H1 (cell line): ENCODE measurements around the gene XPOT. TPM values are rescaled to one million over a fixed set of nuclear protein-coding genes. Genes with fewer than 3 reads are reported as not detected.

Experiments
- CTCF ChIA-PET: fragments of 300-600 bp; sonication (Branson Sonifier 250); formaldehyde crosslinking; loops from one replicate; lab custom pipeline; 2021; ENCODE audit not compliant: partially characterized antibody; lab: Charles Lee
- POLR2A ChIA-PET: fragments of 300-600 bp; sonication (Branson Sonifier 250); formaldehyde crosslinking; loops from one replicate; lab custom pipeline; 2021; ENCODE audit warnings: inconsistent platforms; ENCODE audit not compliant: partially characterized antibody; lab: Charles Lee
- DNase-seq, 2 experiments: peaks; one replicate each; pipeline versions ENCODE4 v3.0.0 to v3.0.0-alpha.2; 2010 to 2022; ENCODE audit warnings: low spot score in 2 of 2, low read depth in 1 of 2, mixed read lengths in 1 of 2
- FAIRE-seq: peaks from 2 replicates; lab custom pipeline; 2011; peaks lifted over from hg19 to GRCh38; lab: Jason Lieb, UNC
- H2AFZ ChIP-seq: 2 replicates; pipeline ENCODE4 v1.8.1; 2012; ENCODE audit warnings: low read length, inconsistent platforms
- H2AK5ac ChIP-seq: 2 replicates; pipeline ENCODE4 v1.6.1; 2013; ENCODE audit warnings: low read depth, low read length
- H2BK120ac ChIP-seq: replicated peaks from 2 replicates; pipeline ENCODE3; 2013; ENCODE audit warnings: low read depth, low read length, inconsistent platforms
- H2BK12ac ChIP-seq: 2 replicates; pipeline ENCODE4 v1.6.1; 2013; ENCODE audit warnings: low read depth, low read length
- H2BK15ac ChIP-seq: 2 replicates; pipeline ENCODE4 v1.6.1; 2013; ENCODE audit warnings: low read length
- H2BK20ac ChIP-seq: 2 replicates; pipeline ENCODE4 v1.6.1; 2013; ENCODE audit warnings: low read length
- H2BK5ac ChIP-seq: 2 replicates; pipeline ENCODE4 v1.6.1; 2013; ENCODE audit warnings: low read depth, low read length
- H3K14ac ChIP-seq: 2 replicates; pipeline ENCODE4 v1.6.1; 2013; ENCODE audit warnings: inconsistent platforms; ENCODE audit not compliant: insufficient read length
- H3K18ac ChIP-seq: 2 replicates; pipeline ENCODE4 v1.6.1; 2013; ENCODE audit warnings: low read length; ENCODE audit errors: extremely low read depth
- H3K23ac ChIP-seq: 2 replicates; pipeline ENCODE4 v1.6.1; 2013; ENCODE audit warnings: inconsistent platforms; ENCODE audit not compliant: insufficient read length
- H3K23me2 ChIP-seq: 2 replicates; pipeline ENCODE4 v1.6.1; 2013; ENCODE audit warnings: low read depth, low read length
- H3K27ac ChIP-seq: 2 replicates; pipeline ENCODE4 v1.6.1; 2011; ENCODE audit warnings: low read depth, low read length, inconsistent platforms
- H3K27me3 ChIP-seq, 4 experiments: replicated peaks in 1 of 4; 1 replicate in 1 of 4; 2 replicates in 3 of 4; pipeline versions ENCODE4 v1.6.1 to v1.8.1; 2011 to 2013; ENCODE audit warnings: low read length in 3 of 4, mild to moderate bottlenecking in 3 of 4, inconsistent platforms in 2 of 4, mixed read lengths in 2 of 4, moderate library complexity in 1 of 4; ENCODE audit not compliant: control insufficient read depth in 3 of 4, insufficient read depth in 3 of 4; ENCODE audit errors: extremely low read depth in 1 of 4
- H3K36me3 ChIP-seq, 4 experiments: 2 replicates each; pipeline versions ENCODE4 v1.6.1 to v1.8.1; 2011 to 2013; ENCODE audit warnings: mild to moderate bottlenecking in 4 of 4, low read length in 3 of 4, moderate library complexity in 2 of 4, control low read depth in 1 of 4, inconsistent platforms in 1 of 4; ENCODE audit not compliant: insufficient read depth in 4 of 4, control insufficient read depth in 2 of 4
- H3K4ac ChIP-seq: replicated peaks from 2 replicates; pipeline ENCODE3; 2013; ENCODE audit warnings: low read length, low read depth, mixed read lengths, inconsistent platforms; ENCODE audit not compliant: insufficient read length
- H3K4me1 ChIP-seq, 4 experiments: replicated peaks in 1 of 4; 1 replicate in 1 of 4; 2 replicates in 3 of 4; pipeline versions ENCODE4 v1.6.1 to v1.8.1; 2011 to 2013; ENCODE audit warnings: low read length in 3 of 4, inconsistent platforms in 2 of 4, mixed read lengths in 1 of 4; ENCODE audit not compliant: insufficient read depth in 4 of 4, control insufficient read depth in 3 of 4
- H3K4me2 ChIP-seq, 2 experiments: 2 replicates each; pipeline versions ENCODE4 v1.6.1 to v1.8.1; 2011 to 2013; ENCODE audit warnings: low read depth in 2 of 2, low read length in 2 of 2, control low read depth in 1 of 2, inconsistent platforms in 1 of 2, mild to moderate bottlenecking in 1 of 2; ENCODE audit not compliant: insufficient read depth in 1 of 2
- H3K4me3 ChIP-seq, 4 experiments: fragments of 200-600, 300-600 bp in 1 of 4; sonication (generic), shearing (Covaris generic), sonication (Bioruptor Twin) in 1 of 4; 2 replicates each; pipeline versions ENCODE4 v1.5.1 to v1.8.1; 2011 to 2016; ENCODE audit warnings: low read length in 4 of 4, low read depth in 3 of 4, control low read depth in 2 of 4, inconsistent platforms in 2 of 4, mild to moderate bottlenecking in 2 of 4, mixed read lengths in 1 of 4, moderate library complexity in 1 of 4; ENCODE audit not compliant: insufficient read depth in 2 of 4; ENCODE audit errors: extremely low read depth in 1 of 4
- H3K56ac ChIP-seq: replicated peaks from 2 replicates; pipeline ENCODE3; 2013; ENCODE audit warnings: low read depth, mild to moderate bottlenecking, mixed read lengths, low read length, inconsistent platforms; ENCODE audit not compliant: insufficient read length
- H3K79me1 ChIP-seq: 2 replicates; pipeline ENCODE4 v1.6.1; 2013; ENCODE audit warnings: low read depth, low read length, control low read depth
- H3K79me2 ChIP-seq, 2 experiments: 2 replicates each; pipeline versions ENCODE4 v1.6.1 to v1.8.1; 2012 to 2013; ENCODE audit warnings: low read length in 2 of 2, mild to moderate bottlenecking in 2 of 2, inconsistent platforms in 1 of 2; ENCODE audit not compliant: insufficient read depth in 2 of 2, control insufficient read depth in 1 of 2
- H3K9ac ChIP-seq, 4 experiments: replicated peaks in 1 of 4; 1 replicate in 1 of 4; 2 replicates in 3 of 4; pipeline versions ENCODE4 v1.6.1 to v1.8.1; 2011 to 2013; ENCODE audit warnings: low read depth in 3 of 4, low read length in 3 of 4, control low read depth in 2 of 4, mild to moderate bottlenecking in 2 of 4, moderate library complexity in 2 of 4, inconsistent platforms in 1 of 4; ENCODE audit errors: extremely low read depth in 1 of 4
- H3K9me3 ChIP-seq, 2 experiments: 2 replicates each; pipeline versions ENCODE4 v1.6.1 to v1.8.1; 2012 to 2013; ENCODE audit warnings: mild to moderate bottlenecking in 2 of 2, moderate library complexity in 2 of 2, control low read depth in 1 of 2, inconsistent platforms in 1 of 2, low read depth in 1 of 2, low read length in 1 of 2, mixed read lengths in 1 of 2; ENCODE audit not compliant: insufficient read depth in 2 of 2
- H4K20me1 ChIP-seq, 2 experiments: replicated peaks in 1 of 2; 2 replicates each; pipeline versions ENCODE3 to v1.8.1; 2011 to 2013; ENCODE audit warnings: inconsistent platforms in 2 of 2, low read length in 2 of 2, mild to moderate bottlenecking in 1 of 2; ENCODE audit not compliant: insufficient read depth in 2 of 2, control insufficient read depth in 1 of 2
- H4K5ac ChIP-seq: 2 replicates; pipeline ENCODE4 v1.6.1; 2013; ENCODE audit warnings: low read length, low read depth, mixed read lengths, inconsistent platforms; ENCODE audit not compliant: insufficient read length
- H4K8ac ChIP-seq: 2 replicates; pipeline ENCODE4 v1.8.0; 2013; ENCODE audit warnings: mild to moderate bottlenecking, moderate library complexity, low read length, inconsistent platforms; ENCODE audit not compliant: insufficient read depth; ENCODE audit errors: extremely low read depth
- H4K91ac ChIP-seq: replicated peaks from 2 replicates; pipeline ENCODE3; 2013; ENCODE audit warnings: low read length, mixed read lengths, inconsistent platforms; ENCODE audit not compliant: insufficient read length
- ASH2L ChIP-seq: fragments of 200-600, 300-600 bp; sonication (generic); IDR thresholded peaks from one replicate; pipeline ENCODE4 v1.7.1; 2017; ENCODE audit warnings: low read length
- CHD2 ChIP-seq: IDR thresholded peaks from 2 replicates; pipeline ENCODE4 v1.6.1; 2012; ENCODE audit warnings: low read length, improper control_type of control experiment
- FOSL1 ChIP-seq: IDR thresholded peaks from 2 replicates; pipeline ENCODE4 v1.6.1; 2011; ENCODE audit warnings: mild to moderate bottlenecking, low read depth, low read length, moderate library complexity; ENCODE audit not compliant: insufficient read depth
- KDM4A ChIP-seq: IDR thresholded peaks from one replicate; pipeline ENCODE4 v1.7.1; 2012; ENCODE audit warnings: low read depth, mild to moderate bottlenecking, moderate library complexity, low read length, inconsistent platforms; ENCODE audit not compliant: severe bottlenecking
- NANOG ChIP-seq: IDR thresholded peaks from 2 replicates; pipeline ENCODE4 v1.6.1; 2011; ENCODE audit warnings: low read length, low read depth, mild to moderate bottlenecking, inconsistent platforms; ENCODE audit not compliant: insufficient read depth, poor library complexity, severe bottlenecking
- WGBS, 2 experiments: shearing (Covaris generic) in 1 of 2; methylation state at CpG; one replicate each; pipeline versions ENCODE4 v1.1.6 to v1.1.7; 2013 to 2015; ENCODE audit warnings: low lambda C conversion rate in 2 of 2, mixed read lengths in 2 of 2, inconsistent platforms in 1 of 2, low coverage in 1 of 2, missing lambda C conversion rate in 1 of 2; ENCODE audit not compliant: insufficient replicate concordance in 2 of 2, insufficient coverage in 1 of 2, insufficient read length in 1 of 2; ENCODE audit errors: extremely low coverage in 1 of 2, missing lambda C conversion rate in 1 of 2; 5-methylcytosine and 5-hydroxymethylcytosine counted together
- polyA plus RNA-seq, 7 experiments: library from polyadenylated mRNA; depleted of rRNA in 3 of 7; stranded (reverse) in 5 of 7; unstranded in 2 of 7; fragments of >200 nt in 5 of 7; fragments of 200-250 nt in 2 of 7; gene quantifications; 1 replicate in 5 of 7; 2 replicates in 1 of 7; 4 replicates in 1 of 7; pipeline versions ENCODE4 v1.2.1 to v1.2.3, GENCODE V29; 2011 to 2013; ENCODE audit warnings: missing spikeins in 2 of 7, mixed read lengths in 2 of 7
- total RNA-seq: library from RNA; stranded (reverse); fragmentation: NEBNext Ultra II Directional; extraction: Animal tissue kit (Norgen Biotek cat#: 25700); gene quantifications from 2 replicates; pipeline ENCODE4 v1.2.1, GENCODE V29; 2021

XPOT gene
- total and polyA plus RNA-seq, 2 of the 8 experiments (the other 6 are each of a cell fraction or from before 2014, with no cell fraction given), result 38.8 to 176 TPM

DNA sequence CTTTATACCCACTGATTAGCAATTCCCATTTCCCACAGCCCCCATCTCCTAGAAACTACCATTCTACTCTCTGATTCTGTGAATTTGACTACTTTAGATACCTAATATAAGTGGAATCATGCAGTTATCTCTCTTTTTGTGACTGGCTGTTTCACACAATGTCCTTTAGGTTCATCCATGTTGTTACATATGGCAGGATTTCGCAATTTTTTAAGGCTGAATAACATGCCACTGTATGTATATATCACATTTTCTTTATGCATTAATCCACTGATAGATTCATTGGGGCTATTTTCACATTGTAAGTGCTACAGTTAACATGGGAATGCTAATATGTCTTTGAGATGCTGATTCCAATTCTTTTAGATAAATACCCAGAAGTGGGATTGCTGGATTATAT is 35.9 kb downstream of the XPOT start:
- TF ChIP-seq KDM4A (no peak), ASH2L (no peak), FOSL1 (no peak), CHD2 (no peak), NANOG (no peak)
- no peak overlapping the region for H3K14ac ChIP-seq
- no peak overlapping the region for H2BK20ac ChIP-seq
- H3K4me2 ChIP-seq, result no peak overlapping the region
- ChIA-PET POLR2A (interaction anchor here (1.5 to 3.1 kb wide), 6 partner anchors 10 to 32 kb away, joined by 3 to 17 read pairs (median 4); no protein-coding TSS in a partner anchor), CTCF (no interaction called here)
- no peaks in the 10 kb centered on the region for H3K27me3 ChIP-seq
- no peaks in the 10 kb centered on the region for H3K79me2 ChIP-seq
- no peak overlapping the region for H3K18ac ChIP-seq
- H3K4ac ChIP-seq, result no peak overlapping the region
- FAIRE-seq (no peak), DNase-seq (no peak)
- H2BK5ac ChIP-seq, result no peak overlapping the region
- no peak overlapping the region for H2BK120ac ChIP-seq
- H3K9ac ChIP-seq, result no peak overlapping the region
- H2BK12ac ChIP-seq, result no peak overlapping the region
- H4K20me1 ChIP-seq, result peaks cover 2 to 5% of the 10 kb centered on the region in 2 experiments
- no peaks in the 10 kb centered on the region for H3K9me3 ChIP-seq
- H3K4me1 ChIP-seq, result no peaks in the 10 kb centered on the region
- H3K36me3 ChIP-seq, result peaks cover 28 to 98% (median 67%) of the 10 kb centered on the region in 4 experiments
- no peak overlapping the region for H3K23ac ChIP-seq
- no peak overlapping the region for H3K27ac ChIP-seq
- H2AFZ ChIP-seq, result no peak overlapping the region
- H4K91ac ChIP-seq, result no peak overlapping the region
- no peaks in the 10 kb centered on the region for H3K79me1 ChIP-seq
- 90% methylated on average over 1 of the region's 1 CpG; no CpG with 5 or more reads in 1 of the 2 experiments for WGBS, 2 experiments
- H3K23me2 ChIP-seq, result no peaks in the 10 kb centered on the region
- H2AK5ac ChIP-seq, result no peak overlapping the region
- no peak overlapping the region for H3K56ac ChIP-seq
- H4K8ac ChIP-seq, result no peak overlapping the region
- no peak overlapping the region for H4K5ac ChIP-seq
- no peak overlapping the region for H3K4me3 ChIP-seq
- no peak overlapping the region for H2BK15ac ChIP-seq
